PC-9 (cell line): ENCODE results near the gene LSS.

Source experiments
- CTCF ChIP-seq: fragments of 200-600 bp; sonication (generic); conservative IDR thresholded peaks from 2 replicates; pipeline ENCODE4 v1.6.1; 2017; ENCODE audit warnings: mixed run types, antibody characterized with exemption, mild to moderate bottlenecking, moderate library complexity
- EZH2 ChIP-seq: fragments of 200-600 bp; sonication (generic); IDR thresholded peaks from 2 replicates; pipeline ENCODE4 v1.8.0; 2017; ENCODE audit warnings: antibody characterized with exemption, low read depth

GRCh38 chr21:46248422-46248782 lies 19.8 kb upstream of the LSS start:
- TF ChIP-seq CTCF (no peak), EZH2 (no peak)
